ENCODE results near the gene CYP4F22. TPM values are rescaled to one million over a fixed set of nuclear protein-coding genes. Genes with fewer than 3 reads are reported as not detected.
"Not testable (repeated sequence)": the region's sequence is repeated elsewhere in the genome, so short reads cannot be mapped to it uniquely, and the experiment has no call there.

The CYP4F22 gene
- total RNA-seq, 1 donor from 2014 or later, result not detected

- intact Hi-C loops (cut with micrococcal nuclease), result no loop called here
- H3K27me3 Mint-ChIP-seq, result peaks cover 15% of the 10 kb centered on the region
- no peak for DNase-seq
- peaks cover 26% of the 10 kb centered on the region for H3K4me1 Mint-ChIP-seq
- CTCF ChIA-PET, result no interaction called here
- no peak overlapping the region for H3K4me3 Mint-ChIP-seq
- H3K27ac Mint-ChIP-seq, result no peak overlapping the region
- no peaks in the 10 kb centered on the region for H3K9me3 Mint-ChIP-seq
- H3K36me3 Mint-ChIP-seq (ENCODE audit: low read depth), result no peaks in the 10 kb centered on the region
- no peak for ATAC-seq (ENCODE audit: low read depth)
- TF ChIP-seq CTCF (IDR thresholded peaks at IDR 0.05), result no peak
- POLR2A ChIA-PET, result no interaction called here
Observed at GRCh38 chr19:15471639-15472101, 36.7 kb upstream of the CYP4F22 start.

- intact Hi-C loops (cut with micrococcal nuclease); H3K9me3 Mint-ChIP-seq; H3K36me3 Mint-ChIP-seq (ENCODE audit: low read depth); H3K4me3 Mint-ChIP-seq; DNase-seq; H3K27ac Mint-ChIP-seq; ATAC-seq (ENCODE audit: low read depth); CTCF ChIA-PET; POLR2A ChIA-PET: not testable (repeated sequence)
- peaks cover 11% of the 10 kb centered on the region for H3K27me3 Mint-ChIP-seq
- H3K4me1 Mint-ChIP-seq, result peaks cover 15% of the 10 kb centered on the region
Observed at GRCh38 chr19:15473821-15474220, 34.5 kb upstream of the CYP4F22 start.

- intact Hi-C loops (cut with micrococcal nuclease), result no loop called here
- DNase-seq (no peak), ATAC-seq (ENCODE audit: low read depth) (no peak)
- Mint-ChIP-seq H3K27ac (no peak overlapping the region), H3K36me3 (ENCODE audit: low read depth) (no peaks in the 10 kb centered on the region), H3K9me3 (no peaks in the 10 kb centered on the region), H3K4me1 (peaks cover 3% of the 10 kb centered on the region), H3K27me3 (peaks cover under 1% of the 10 kb centered on the region), H3K4me3 (no peak overlapping the region)
- ChIA-PET POLR2A (no interaction called here), CTCF (no interaction called here)
- no peak for TF ChIP-seq CTCF (IDR thresholded peaks at IDR 0.05)
Observed at GRCh38 chr19:15475169-15475568, 33.2 kb upstream of the CYP4F22 start.

- Mint-ChIP-seq H3K4me1 (peaks cover 3% of the 10 kb centered on the region), H3K27me3 (no peaks in the 10 kb centered on the region), H3K27ac (no peak overlapping the region), H3K4me3 (no peak overlapping the region), H3K9me3 (no peaks in the 10 kb centered on the region), H3K36me3 (ENCODE audit: low read depth) (no peaks in the 10 kb centered on the region)
- ChIA-PET POLR2A (no interaction called here), CTCF (no interaction called here)
- no peak for DNase-seq
- no peak for ATAC-seq (ENCODE audit: low read depth)
- TF ChIP-seq CTCF (IDR thresholded peaks at IDR 0.05), result no peak
- intact Hi-C loops (cut with micrococcal nuclease), result no loop called here
Observed at GRCh38 chr19:15475611-15476010, 32.7 kb upstream of the CYP4F22 start.

GRCh38 chr19:15476325-15476724 lies 32.0 kb upstream of the CYP4F22 start:
- ATAC-seq (ENCODE audit: low read depth), result no peak
- Mint-ChIP-seq H3K4me3 (no peak overlapping the region), H3K36me3 (ENCODE audit: low read depth) (no peaks in the 10 kb centered on the region), H3K27me3 (no peaks in the 10 kb centered on the region), H3K9me3 (no peaks in the 10 kb centered on the region), H3K4me1 (peaks cover 2% of the 10 kb centered on the region), H3K27ac (no peak overlapping the region)
- POLR2A ChIA-PET, result no interaction called here
- CTCF ChIA-PET, result no interaction called here
- no peak for TF ChIP-seq CTCF (IDR thresholded peaks at IDR 0.05)
- DNase-seq, result no peak
- intact Hi-C loops (cut with micrococcal nuclease), result no loop called here

Measured in activated B cell treated with CpG ODN at 0.5 μM for 24 hours (primary cell).